H1 (cell line): Measurements from ENCODE around the gene SENP3. TPM values are rescaled to one million over a fixed set of nuclear protein-coding genes. Genes with fewer than 3 reads are reported as not detected.

Experiments used
- CTCF ChIA-PET: fragments of 300-600 bp; sonication (Branson Sonifier 250); formaldehyde crosslinking; loops from one replicate; lab custom pipeline; 2021; ENCODE audit not compliant: partially characterized antibody; lab: Charles Lee
- POLR2A ChIA-PET: fragments of 300-600 bp; sonication (Branson Sonifier 250); formaldehyde crosslinking; loops from one replicate; lab custom pipeline; 2021; ENCODE audit warnings: inconsistent platforms; ENCODE audit not compliant: partially characterized antibody; lab: Charles Lee
- DNase-seq, 2 experiments: peaks; one replicate each; pipeline versions ENCODE4 v3.0.0 to v3.0.0-alpha.2; 2010 to 2022; ENCODE audit warnings: low spot score in 2 of 2, low read depth in 1 of 2, mixed read lengths in 1 of 2
- FAIRE-seq: peaks from 2 replicates; lab custom pipeline; 2011; peaks lifted over from hg19 to GRCh38; lab: Jason Lieb, UNC
- H2AFZ ChIP-seq: 2 replicates; pipeline ENCODE4 v1.8.1; 2012; ENCODE audit warnings: low read length, inconsistent platforms
- H2AK5ac ChIP-seq: 2 replicates; pipeline ENCODE4 v1.6.1; 2013; ENCODE audit warnings: low read depth, low read length
- H2BK120ac ChIP-seq: replicated peaks from 2 replicates; pipeline ENCODE3; 2013; ENCODE audit warnings: low read depth, low read length, inconsistent platforms
- H2BK12ac ChIP-seq: 2 replicates; pipeline ENCODE4 v1.6.1; 2013; ENCODE audit warnings: low read depth, low read length
- H2BK15ac ChIP-seq: 2 replicates; pipeline ENCODE4 v1.6.1; 2013; ENCODE audit warnings: low read length
- H2BK20ac ChIP-seq: 2 replicates; pipeline ENCODE4 v1.6.1; 2013; ENCODE audit warnings: low read length
- H2BK5ac ChIP-seq: 2 replicates; pipeline ENCODE4 v1.6.1; 2013; ENCODE audit warnings: low read depth, low read length
- H3K14ac ChIP-seq: 2 replicates; pipeline ENCODE4 v1.6.1; 2013; ENCODE audit warnings: inconsistent platforms; ENCODE audit not compliant: insufficient read length
- H3K18ac ChIP-seq: 2 replicates; pipeline ENCODE4 v1.6.1; 2013; ENCODE audit warnings: low read length; ENCODE audit errors: extremely low read depth
- H3K23ac ChIP-seq: 2 replicates; pipeline ENCODE4 v1.6.1; 2013; ENCODE audit warnings: inconsistent platforms; ENCODE audit not compliant: insufficient read length
- H3K23me2 ChIP-seq: 2 replicates; pipeline ENCODE4 v1.6.1; 2013; ENCODE audit warnings: low read depth, low read length
- H3K27ac ChIP-seq: 2 replicates; pipeline ENCODE4 v1.6.1; 2011; ENCODE audit warnings: low read depth, low read length, inconsistent platforms
- H3K27me3 ChIP-seq, 4 experiments: replicated peaks in 1 of 4; 1 replicate in 1 of 4; 2 replicates in 3 of 4; pipeline versions ENCODE4 v1.6.1 to v1.8.1; 2011 to 2013; ENCODE audit warnings: low read length in 3 of 4, mild to moderate bottlenecking in 3 of 4, inconsistent platforms in 2 of 4, mixed read lengths in 2 of 4, moderate library complexity in 1 of 4; ENCODE audit not compliant: control insufficient read depth in 3 of 4, insufficient read depth in 3 of 4; ENCODE audit errors: extremely low read depth in 1 of 4
- H3K36me3 ChIP-seq, 4 experiments: 2 replicates each; pipeline versions ENCODE4 v1.6.1 to v1.8.1; 2011 to 2013; ENCODE audit warnings: mild to moderate bottlenecking in 4 of 4, low read length in 3 of 4, moderate library complexity in 2 of 4, control low read depth in 1 of 4, inconsistent platforms in 1 of 4; ENCODE audit not compliant: insufficient read depth in 4 of 4, control insufficient read depth in 2 of 4
- H3K4ac ChIP-seq: replicated peaks from 2 replicates; pipeline ENCODE3; 2013; ENCODE audit warnings: low read length, low read depth, mixed read lengths, inconsistent platforms; ENCODE audit not compliant: insufficient read length
- H3K4me1 ChIP-seq, 4 experiments: replicated peaks in 1 of 4; 1 replicate in 1 of 4; 2 replicates in 3 of 4; pipeline versions ENCODE4 v1.6.1 to v1.8.1; 2011 to 2013; ENCODE audit warnings: low read length in 3 of 4, inconsistent platforms in 2 of 4, mixed read lengths in 1 of 4; ENCODE audit not compliant: insufficient read depth in 4 of 4, control insufficient read depth in 3 of 4
- H3K4me2 ChIP-seq, 2 experiments: 2 replicates each; pipeline versions ENCODE4 v1.6.1 to v1.8.1; 2011 to 2013; ENCODE audit warnings: low read depth in 2 of 2, low read length in 2 of 2, control low read depth in 1 of 2, inconsistent platforms in 1 of 2, mild to moderate bottlenecking in 1 of 2; ENCODE audit not compliant: insufficient read depth in 1 of 2
- H3K4me3 ChIP-seq, 4 experiments: fragments of 200-600, 300-600 bp in 1 of 4; sonication (generic), shearing (Covaris generic), sonication (Bioruptor Twin) in 1 of 4; 2 replicates each; pipeline versions ENCODE4 v1.5.1 to v1.8.1; 2011 to 2016; ENCODE audit warnings: low read length in 4 of 4, low read depth in 3 of 4, control low read depth in 2 of 4, inconsistent platforms in 2 of 4, mild to moderate bottlenecking in 2 of 4, mixed read lengths in 1 of 4, moderate library complexity in 1 of 4; ENCODE audit not compliant: insufficient read depth in 2 of 4; ENCODE audit errors: extremely low read depth in 1 of 4
- H3K56ac ChIP-seq: replicated peaks from 2 replicates; pipeline ENCODE3; 2013; ENCODE audit warnings: low read depth, mild to moderate bottlenecking, mixed read lengths, low read length, inconsistent platforms; ENCODE audit not compliant: insufficient read length
- H3K79me1 ChIP-seq: 2 replicates; pipeline ENCODE4 v1.6.1; 2013; ENCODE audit warnings: low read depth, low read length, control low read depth
- H3K79me2 ChIP-seq, 2 experiments: 2 replicates each; pipeline versions ENCODE4 v1.6.1 to v1.8.1; 2012 to 2013; ENCODE audit warnings: low read length in 2 of 2, mild to moderate bottlenecking in 2 of 2, inconsistent platforms in 1 of 2; ENCODE audit not compliant: insufficient read depth in 2 of 2, control insufficient read depth in 1 of 2
- H3K9ac ChIP-seq, 4 experiments: replicated peaks in 1 of 4; 1 replicate in 1 of 4; 2 replicates in 3 of 4; pipeline versions ENCODE4 v1.6.1 to v1.8.1; 2011 to 2013; ENCODE audit warnings: low read depth in 3 of 4, low read length in 3 of 4, control low read depth in 2 of 4, mild to moderate bottlenecking in 2 of 4, moderate library complexity in 2 of 4, inconsistent platforms in 1 of 4; ENCODE audit errors: extremely low read depth in 1 of 4
- H3K9me3 ChIP-seq, 2 experiments: 2 replicates each; pipeline versions ENCODE4 v1.6.1 to v1.8.1; 2012 to 2013; ENCODE audit warnings: mild to moderate bottlenecking in 2 of 2, moderate library complexity in 2 of 2, control low read depth in 1 of 2, inconsistent platforms in 1 of 2, low read depth in 1 of 2, low read length in 1 of 2, mixed read lengths in 1 of 2; ENCODE audit not compliant: insufficient read depth in 2 of 2
- H4K20me1 ChIP-seq, 2 experiments: replicated peaks in 1 of 2; 2 replicates each; pipeline versions ENCODE3 to v1.8.1; 2011 to 2013; ENCODE audit warnings: inconsistent platforms in 2 of 2, low read length in 2 of 2, mild to moderate bottlenecking in 1 of 2; ENCODE audit not compliant: insufficient read depth in 2 of 2, control insufficient read depth in 1 of 2
- H4K5ac ChIP-seq: 2 replicates; pipeline ENCODE4 v1.6.1; 2013; ENCODE audit warnings: low read length, low read depth, mixed read lengths, inconsistent platforms; ENCODE audit not compliant: insufficient read length
- H4K8ac ChIP-seq: 2 replicates; pipeline ENCODE4 v1.8.0; 2013; ENCODE audit warnings: mild to moderate bottlenecking, moderate library complexity, low read length, inconsistent platforms; ENCODE audit not compliant: insufficient read depth; ENCODE audit errors: extremely low read depth
- H4K91ac ChIP-seq: replicated peaks from 2 replicates; pipeline ENCODE3; 2013; ENCODE audit warnings: low read length, mixed read lengths, inconsistent platforms; ENCODE audit not compliant: insufficient read length
- ASH2L ChIP-seq: fragments of 200-600, 300-600 bp; sonication (generic); IDR thresholded peaks from one replicate; pipeline ENCODE4 v1.7.1; 2017; ENCODE audit warnings: low read length
- BACH1 ChIP-seq: IDR thresholded peaks from 2 replicates; pipeline ENCODE4 v1.6.1; 2012; ENCODE audit warnings: low read length, improper control_type of control experiment
- CREB1 ChIP-seq: IDR thresholded peaks from 2 replicates; pipeline ENCODE4 v1.6.1; 2012; ENCODE audit warnings: inconsistent platforms
- CTCF ChIP-seq, 3 experiments: IDR thresholded peaks; 1 replicate in 2 of 3; 2 replicates in 1 of 3; pipeline versions ENCODE4 v1.5.1 to v1.6.1; 2011; ENCODE audit warnings: low read length in 3 of 3, mild to moderate bottlenecking in 3 of 3, inconsistent platforms in 2 of 3, low read depth in 1 of 3, moderate library complexity in 1 of 3; ENCODE audit not compliant: insufficient read depth in 1 of 3; ENCODE audit errors: control extremely low read depth in 1 of 3
- RAD21 ChIP-seq, 2 experiments: IDR thresholded peaks in 1 of 2; conservative IDR thresholded peaks in 1 of 2; 2 replicates each; pipeline ENCODE4 v1.6.1; 2011; ENCODE audit warnings: low read depth in 2 of 2, low read length in 2 of 2, improper control_type of control experiment in 1 of 2, inconsistent platforms in 1 of 2, mild to moderate bottlenecking in 1 of 2, moderate library complexity in 1 of 2
- RBBP5 ChIP-seq: IDR thresholded peaks from 2 replicates; pipeline ENCODE4 v1.7.1; 2012; ENCODE audit warnings: low read depth, mild to moderate bottlenecking, inconsistent platforms, low read length, moderate library complexity, borderline replicate concordance
- SP1 ChIP-seq: IDR thresholded peaks from 2 replicates; pipeline ENCODE4 v1.6.1; 2011; ENCODE audit warnings: low read depth, low read length
- YY1 ChIP-seq: IDR thresholded peaks from 2 replicates; pipeline ENCODE4 v1.6.1; 2011; ENCODE audit warnings: low read depth, mild to moderate bottlenecking, low read length
- WGBS, 2 experiments: shearing (Covaris generic) in 1 of 2; methylation state at CpG; one replicate each; pipeline versions ENCODE4 v1.1.6 to v1.1.7; 2013 to 2015; ENCODE audit warnings: low lambda C conversion rate in 2 of 2, mixed read lengths in 2 of 2, inconsistent platforms in 1 of 2, low coverage in 1 of 2, missing lambda C conversion rate in 1 of 2; ENCODE audit not compliant: insufficient replicate concordance in 2 of 2, insufficient coverage in 1 of 2, insufficient read length in 1 of 2; ENCODE audit errors: extremely low coverage in 1 of 2, missing lambda C conversion rate in 1 of 2; 5-methylcytosine and 5-hydroxymethylcytosine counted together
- polyA plus RNA-seq, 7 experiments: library from polyadenylated mRNA; depleted of rRNA in 3 of 7; stranded (reverse) in 5 of 7; unstranded in 2 of 7; fragments of >200 nt in 5 of 7; fragments of 200-250 nt in 2 of 7; gene quantifications; 1 replicate in 5 of 7; 2 replicates in 1 of 7; 4 replicates in 1 of 7; pipeline versions ENCODE4 v1.2.1 to v1.2.3, GENCODE V29; 2011 to 2013; ENCODE audit warnings: missing spikeins in 2 of 7, mixed read lengths in 2 of 7
- total RNA-seq: library from RNA; stranded (reverse); fragmentation: NEBNext Ultra II Directional; extraction: Animal tissue kit (Norgen Biotek cat#: 25700); gene quantifications from 2 replicates; pipeline ENCODE4 v1.2.1, GENCODE V29; 2021

SENP3 gene
- total and polyA plus RNA-seq, 2 of the 8 experiments (the other 6 are each of a cell fraction or from before 2014, with no cell fraction given) = 86.2 to 129 TPM

GRCh38 chr17:7523033-7523432 is 38.7 kb upstream of the SENP3 start:
- peaks cover 5 to 7% of the 10 kb centered on the region in 2 experiments; a peak in 3 of 4 replicates for H3K9me3 ChIP-seq
- 54% methylated on average over 10 of the region's 10 CpGs; no CpG with 5 or more reads in 1 of the 2 experiments for WGBS, 2 experiments
- TF ChIP-seq ASH2L (peak; percentile 55), CTCF (IDR thresholded peaks at IDR 0.05; ENCODE audit: control extremely low read depth in 1 of 3, insufficient read depth in 1 of 3, low read depth in 1 of 3, low read length in 3 of 3) (peak; percentile 32 to 76 (median 52)), YY1 (peak; percentile 83), CREB1 (no peak), RAD21 (IDR thresholded peaks at IDR 0.05 in 1 of 2, conservative IDR thresholded peaks at IDR 0.05 in 1 of 2; ENCODE audit: low read depth in 2 of 2, low read length in 2 of 2) (peak; percentile 31 to 42; a peak in 2 of 4 replicates), BACH1 (no peak), RBBP5 (no peak), SP1 (0 out of 2 replicates have a peak, but pooled peaks have one; percentile 36)
- no peak overlapping the region for H2AK5ac ChIP-seq
- no peaks in the 10 kb centered on the region for H3K79me2 ChIP-seq
- no peak overlapping the region for H2BK120ac ChIP-seq
- 0 out of 8 replicates have a peak overlapping the region, but pooled peaks of 1 of the 4 experiments have one; percentile 10 for H3K4me3 ChIP-seq
- H4K91ac ChIP-seq = no peak overlapping the region
- H3K14ac ChIP-seq = no peak overlapping the region
- H3K4ac ChIP-seq = no peak overlapping the region
- H3K56ac ChIP-seq = no peak overlapping the region
- peak; percentile 88 for FAIRE-seq
- H3K18ac ChIP-seq = no peak overlapping the region
- no peak overlapping the region for H4K5ac ChIP-seq
- no peak overlapping the region for H3K27ac ChIP-seq
- no peaks in the 10 kb centered on the region for H3K4me1 ChIP-seq
- H2BK5ac ChIP-seq = no peak overlapping the region
- no peaks in the 10 kb centered on the region for H4K20me1 ChIP-seq
- no peak overlapping the region for H3K9ac ChIP-seq
- H3K23me2 ChIP-seq = no peaks in the 10 kb centered on the region
- ChIA-PET POLR2A (interaction anchor here (0.9 to 2.0 kb wide), 7 partner anchors 9 to 66 kb away, joined by 3 to 13 read pairs (median 4); partner anchors contain the start of gene TNFSF12), CTCF (interaction anchor here (0.6 to 1.6 kb wide), 13 partner anchors 9 to 401 kb away, joined by 3 to 12 read pairs (median 3); no protein-coding TSS in a partner anchor)
- no peak overlapping the region for H2BK12ac ChIP-seq
- no peak overlapping the region for H3K23ac ChIP-seq
- no peaks in the 10 kb centered on the region for H3K79me1 ChIP-seq
- H3K27me3 ChIP-seq = no peaks in the 10 kb centered on the region
- H2BK20ac ChIP-seq = no peak overlapping the region
- H3K36me3 ChIP-seq = no peaks in the 10 kb centered on the region
- no peak overlapping the region for H2BK15ac ChIP-seq
- peak; percentile 65 to 79 for DNase-seq
- no peak overlapping the region for H2AFZ ChIP-seq
- H3K4me2 ChIP-seq = 0 out of 4 replicates have a peak overlapping the region, but pooled peaks of 1 of the 2 experiments have one; percentile 18
- H4K8ac ChIP-seq = 0 out of 2 replicates have a peak overlapping the region, but pooled peaks have one; percentile 7
